T-helper 1 cell treated with Interleukin-12 subunit alpha and Interleukin-12 subunit beta and Interleukin-4 antibody, amounts not matched to agents 30 ng/mL and 1 ng/mL, for 36 hours (primary cell): ENCODE measurements around the gene UBE2V1. TPM values are rescaled to one million over a fixed set of nuclear protein-coding genes. Genes with fewer than 3 reads are reported as not detected.

Experiments used
- intact Hi-C: fragments of 100-400 bp; cut with micrococcal nuclease; formaldehyde crosslinking; loops from one replicate; pipeline ENCODE4 v1.15.1; 2024
- total RNA-seq: library from RNA; stranded (reverse); gene quantifications from 2 replicates; pipeline ENCODE4 v1.2.3, GENCODE V29; 2022

Gene UBE2V1
- total RNA-seq, 1 donor from 2014 or later: 148 TPM

DNA sequence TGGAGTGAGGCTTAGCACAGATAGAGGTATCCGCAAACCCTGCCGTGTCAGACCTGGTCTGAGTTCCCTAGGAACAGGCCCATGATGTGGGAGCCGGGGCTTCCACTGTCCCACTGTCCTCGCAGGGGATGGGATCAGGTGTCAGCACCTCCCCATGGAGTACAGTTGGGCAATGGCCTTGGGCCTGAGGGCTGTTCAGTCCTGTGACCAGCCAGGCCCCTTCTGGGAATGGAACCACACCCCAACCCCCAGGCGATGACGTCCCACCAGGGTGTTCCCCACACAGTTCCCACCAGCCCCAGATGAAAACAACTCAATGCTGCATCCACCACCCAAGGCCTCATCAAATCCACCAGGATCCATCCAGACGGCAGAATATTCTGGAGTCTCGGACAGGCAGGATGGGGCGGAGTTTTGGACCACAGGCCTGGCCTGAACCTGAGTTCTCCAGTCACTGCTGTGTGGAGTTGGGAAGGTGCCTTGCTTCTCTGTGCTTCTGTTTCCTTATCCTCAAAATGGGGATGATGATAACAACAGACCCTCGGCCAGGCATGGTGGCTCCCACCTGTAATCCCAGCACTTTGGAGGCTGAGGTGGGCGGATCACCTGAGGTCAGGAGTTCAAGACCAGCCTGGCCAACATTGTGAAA is 62.2 kb downstream of the UBE2V1 start:
- intact Hi-C loops: no loop called here

DNA sequence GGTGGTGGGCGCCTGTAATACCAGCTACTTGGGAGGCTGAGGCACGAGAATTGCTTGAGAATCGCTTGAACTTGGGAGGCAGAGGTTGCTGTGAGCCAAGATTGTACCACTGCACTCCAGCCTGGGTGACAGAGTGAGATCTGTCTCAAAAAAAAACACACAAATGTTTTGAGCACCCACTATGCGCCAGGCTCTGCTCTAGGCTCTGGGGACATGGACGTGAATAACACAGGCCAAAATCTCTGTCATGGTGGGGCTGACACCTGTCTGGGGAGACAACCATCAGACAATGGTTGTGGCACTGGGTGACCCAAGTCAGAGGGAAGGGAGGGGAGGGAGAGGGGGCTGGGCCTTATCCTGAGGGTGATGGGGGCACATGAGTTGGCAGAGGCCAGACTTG is 62.7 kb downstream of the UBE2V1 start:
- intact Hi-C loops: no loop called here

GRCh38 chr20:50049442-50050026 is 63.4 kb downstream of the UBE2V1 start:
- intact Hi-C loops: no loop called here

DNA sequence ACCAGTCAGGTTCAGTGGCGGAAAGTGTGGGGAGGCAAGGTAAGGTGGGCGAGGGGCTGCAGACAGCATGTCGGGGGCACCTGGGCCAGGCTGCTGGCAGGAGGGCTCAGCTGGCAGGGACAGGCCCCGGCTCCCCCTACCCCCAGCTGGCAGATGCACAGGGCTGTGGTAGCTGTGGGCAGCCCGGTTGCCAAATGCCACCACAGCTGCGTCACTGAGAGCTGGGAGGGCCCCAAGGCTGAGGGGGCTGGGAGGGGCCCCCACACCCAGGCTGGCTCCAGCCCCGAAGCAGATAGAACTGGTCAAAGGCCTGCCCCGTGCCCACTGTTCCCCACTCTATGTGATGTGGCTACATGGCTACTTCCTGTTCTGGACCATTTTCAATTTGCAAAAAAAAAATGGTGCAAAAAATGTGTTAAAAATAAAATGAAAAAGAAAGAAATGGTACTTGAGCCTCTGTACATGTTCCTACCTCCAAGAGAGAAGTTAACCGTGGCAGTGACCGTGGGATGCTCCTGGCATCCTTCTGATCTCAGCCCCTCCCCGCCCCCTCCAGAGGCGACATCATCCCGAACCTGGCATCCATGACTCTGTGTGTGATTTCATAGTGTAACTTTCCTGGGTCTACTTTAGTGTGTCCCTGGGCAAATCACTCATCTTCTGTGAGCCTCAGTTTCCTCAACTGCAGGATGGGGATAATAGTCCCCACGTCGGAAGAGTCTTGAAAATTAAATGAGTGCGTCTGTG is 64.4 kb downstream of the UBE2V1 start:
- intact Hi-C loops: no loop called here

DNA sequence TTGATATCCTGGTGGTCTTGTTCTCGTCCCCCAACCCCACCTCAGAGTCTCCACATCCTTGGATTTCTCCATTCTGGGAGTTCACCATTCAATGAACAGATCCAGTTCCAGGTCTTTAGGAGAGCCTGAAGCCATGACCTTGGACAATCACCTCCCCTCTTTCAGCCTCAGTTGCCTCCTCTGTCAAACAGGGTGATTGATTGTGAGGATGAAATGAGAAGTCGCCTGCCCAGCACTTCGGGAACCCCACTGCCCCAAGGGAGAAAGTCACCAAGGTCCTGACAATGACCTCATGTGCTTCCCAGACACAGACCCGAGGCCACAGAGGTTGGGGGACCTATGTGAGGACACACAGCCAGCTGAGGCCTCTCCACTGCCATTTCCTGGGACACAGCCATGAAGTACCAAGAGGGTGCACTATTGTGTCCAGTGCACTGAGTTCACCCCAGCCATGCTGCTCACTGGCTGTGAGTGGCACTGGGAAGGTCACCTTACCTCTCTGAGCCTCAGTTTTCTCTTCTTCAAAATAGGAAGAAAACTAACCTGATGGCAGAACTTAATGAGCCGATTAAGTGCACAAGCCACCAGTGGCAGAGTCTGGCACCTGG is 68.5 kb downstream of the UBE2V1 start:
- intact Hi-C loops: no loop called here

GRCh38 chr20:50043573-50044352 is 69.2 kb downstream of the UBE2V1 start:
- intact Hi-C loops: no loop called here

GRCh38 chr20:50042370-50043313 is 70.3 kb downstream of the UBE2V1 start:
- intact Hi-C loops: no loop called here

GRCh38 chr20:50041246-50041873 is 71.6 kb downstream of the UBE2V1 start:
- intact Hi-C loops: no loop called here

- intact Hi-C loops: no loop called here
Measured at GRCh38 chr20:50040432-50041245, 72.3 kb downstream of the UBE2V1 start.

DNA sequence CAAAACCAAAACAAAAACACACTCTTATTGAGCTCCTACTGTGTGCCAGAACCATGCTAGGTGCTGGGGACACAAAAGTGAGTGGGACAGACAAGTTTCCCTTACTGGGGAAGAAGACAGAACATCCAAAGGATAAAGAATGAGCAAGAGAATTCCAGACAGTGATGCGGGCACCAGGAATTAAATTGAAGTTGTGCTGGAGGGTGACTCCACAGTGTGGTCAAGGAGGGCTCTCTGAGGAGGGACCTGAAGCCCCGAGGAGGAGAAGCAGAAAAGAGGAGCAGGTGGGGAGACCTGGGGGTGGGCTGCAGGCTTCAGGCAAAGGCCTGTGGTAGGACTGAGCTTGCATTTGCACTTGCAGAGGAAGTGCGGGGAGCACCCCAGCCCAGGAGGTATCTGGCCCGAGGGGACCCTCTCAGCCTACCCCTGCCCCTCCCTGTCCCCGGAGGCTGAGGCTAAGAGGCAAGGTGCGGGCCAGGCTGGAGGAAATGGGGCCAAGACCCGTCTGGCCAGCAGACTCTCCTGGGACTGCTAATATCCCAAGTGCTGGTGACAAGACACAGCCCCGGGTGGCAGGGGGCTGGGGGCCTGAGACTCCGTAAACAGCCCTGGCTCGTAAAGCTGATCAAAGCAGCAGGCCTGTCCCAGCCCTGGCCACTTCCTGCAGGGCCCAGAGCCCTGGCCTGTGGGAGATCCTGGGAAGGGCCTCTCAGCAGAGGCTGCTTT is 73.1 kb downstream of the UBE2V1 start:
- intact Hi-C loops: no loop called here

DNA sequence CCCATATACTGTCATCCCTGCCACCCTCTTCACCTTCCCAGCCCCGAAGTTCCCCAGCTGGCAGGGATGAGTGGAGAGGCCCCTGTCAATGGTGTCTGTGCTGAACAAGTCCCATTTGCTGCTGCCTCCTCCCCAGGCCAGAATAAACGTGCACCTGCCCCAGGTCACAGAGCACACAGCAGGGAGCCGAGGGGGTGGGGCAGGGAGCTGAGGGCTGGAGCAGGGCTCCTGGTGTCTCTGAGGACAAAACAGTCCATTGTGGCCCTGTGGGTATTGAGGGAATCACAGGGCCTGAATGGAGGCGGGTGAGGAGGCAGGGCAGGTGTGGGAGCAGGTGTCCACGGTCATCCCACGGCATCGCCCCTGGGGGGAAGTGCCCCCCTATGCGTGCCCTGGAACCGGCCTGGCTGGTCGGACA is 74.4 kb downstream of the UBE2V1 start:
- intact Hi-C loops: no loop called here

GRCh38 chr20:50038169-50038568 is 74.8 kb downstream of the UBE2V1 start:
- intact Hi-C loops: no loop called here

DNA sequence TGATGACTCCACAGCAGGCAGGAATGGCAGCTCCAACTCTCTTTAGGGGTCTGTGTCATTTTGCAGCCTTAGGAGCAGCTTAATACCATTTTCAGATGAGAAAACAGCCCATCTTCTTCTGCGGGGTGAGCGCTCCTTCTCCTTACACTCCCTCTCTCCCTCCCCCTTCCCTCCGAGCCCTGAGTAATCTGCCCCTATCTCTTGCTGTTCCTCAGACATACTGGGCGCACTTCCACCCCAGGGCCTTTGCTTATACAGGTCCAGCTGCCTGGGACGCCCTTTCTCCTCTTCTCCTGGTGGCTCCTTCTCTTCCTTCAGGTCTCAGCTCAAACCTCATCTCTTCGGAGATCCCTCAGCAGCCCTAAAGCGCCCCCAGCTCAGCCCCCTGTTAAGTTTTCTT is 75.4 kb downstream of the UBE2V1 start:
- intact Hi-C loops: no loop called here

- intact Hi-C loops: no loop called here
Measured at GRCh38 chr20:50037123-50037522, 75.8 kb downstream of the UBE2V1 start.

DNA sequence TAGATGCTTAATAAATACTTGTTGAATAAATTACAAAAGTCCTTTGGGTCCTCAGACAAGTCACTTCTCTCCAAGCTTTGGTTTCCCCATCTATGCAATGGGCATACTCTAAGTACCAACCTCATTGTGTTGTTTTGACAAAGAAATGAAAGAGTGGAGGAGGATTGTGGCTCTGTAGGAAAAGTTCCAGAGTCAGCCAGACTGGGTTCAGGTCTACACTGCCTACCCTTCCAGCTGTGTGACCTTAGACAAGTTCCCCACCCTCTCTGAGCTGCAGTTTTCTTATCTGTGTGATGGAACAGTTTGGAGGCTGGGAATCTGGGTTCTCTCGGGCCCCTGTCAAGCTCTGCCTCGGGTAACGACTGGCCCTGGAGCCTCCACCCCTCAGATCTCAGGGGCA is 76.2 kb downstream of the UBE2V1 start:
- intact Hi-C loops: no loop called here

- intact Hi-C loops: no loop called here
Measured at GRCh38 chr20:50034567-50035180, 78.3 kb downstream of the UBE2V1 start.

DNA sequence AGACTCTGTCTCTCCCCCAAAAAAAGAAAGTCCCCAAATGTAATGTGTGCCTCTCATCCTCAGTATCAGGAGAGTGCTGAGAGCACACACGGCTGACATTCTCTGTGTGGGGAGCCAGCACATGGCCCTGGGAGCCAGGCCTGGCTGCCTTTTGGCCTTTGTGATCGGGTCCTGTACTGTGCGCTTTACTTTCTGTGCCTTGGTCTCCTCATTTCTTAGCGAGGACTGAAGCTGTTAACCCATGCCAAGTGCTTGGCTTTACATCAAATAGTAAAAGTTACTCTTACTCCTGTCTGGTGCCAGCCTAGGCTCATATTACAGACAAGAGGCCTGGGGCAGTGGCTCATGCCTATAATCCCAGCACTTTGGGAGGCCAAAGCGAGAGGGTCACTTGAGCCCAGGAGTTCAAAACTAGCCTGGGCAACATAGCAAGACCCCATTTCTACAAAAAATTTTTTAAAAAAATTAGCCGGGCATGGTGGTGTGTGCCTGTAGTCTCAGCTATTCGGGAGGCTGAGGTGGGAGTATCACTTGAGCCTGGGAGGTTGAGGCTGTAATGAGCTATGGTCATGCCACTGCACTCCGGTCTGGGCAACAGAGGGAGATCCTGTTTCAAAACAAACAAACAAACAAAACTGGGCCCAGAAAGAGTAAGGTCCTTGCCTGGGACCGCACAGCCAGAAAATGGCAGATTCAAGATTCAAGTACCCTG is 79.8 kb downstream of the UBE2V1 start:
- intact Hi-C loops: no loop called here
